A549 (cell line): ENCODE measurements around the gene MT3. TPM values are rescaled to one million over a fixed set of nuclear protein-coding genes. Genes with fewer than 3 reads are reported as not detected.

Experiments used
- ATAC-seq, 2 experiments: fragments of 200-7000 bp in 1 of 2; fragments of >200 bp in 1 of 2; cut with Nextera tagmentation in 1 of 2; cut with Tn5 transposase in 1 of 2; 3 replicates each; pipeline versions ENCODE4 v1.8.0 to v1.9.1; 2018 to 2020; ENCODE audit warnings: mild to moderate bottlenecking in 1 of 2, moderate library complexity in 1 of 2
- CTCF ChIA-PET: fragments of 300-600 bp; sonication (Branson Sonifier 250); formaldehyde crosslinking; extraction: SDS; loops from one replicate; lab custom pipeline; 2021; ENCODE audit warnings: antibody characterized with exemption, inconsistent platforms; lab: Yijun Ruan, JAX
- POLR2A ChIA-PET: fragments of 350-600 bp; formaldehyde crosslinking; extraction: SDS; loops from one replicate; lab custom pipeline; 2021; ENCODE audit warnings: antibody characterized with exemption, inconsistent platforms; lab: Yijun Ruan, JAX
- DNase-seq, 2 experiments: peaks; one replicate each; pipeline versions ENCODE4 v3.0.0 to v3.0.0-alpha.2; 2011 to 2016; ENCODE audit warnings: low read depth in 1 of 2, low spot score in 1 of 2
- FAIRE-seq: peaks from 2 replicates; lab custom pipeline; 2011; peaks lifted over from hg19 to GRCh38; lab: Jason Lieb, UNC
- H3K27ac ChIP-seq, 2 experiments: fragments of >200 bp; sonication (Bioruptor Twin); formaldehyde crosslinking; 3 replicates each; pipeline ENCODE4 v1.5.1; 2016 to 2017
- H3K4me1 ChIP-seq: fragments of >200 bp; sonication (Bioruptor Twin); formaldehyde crosslinking; 3 replicates; pipeline ENCODE4 v1.6.1; 2016
- H3K4me2 ChIP-seq: fragments of >200 bp; sonication (Bioruptor Twin); formaldehyde crosslinking; 3 replicates; pipeline ENCODE4 v1.6.1; 2016
- H3K4me3 ChIP-seq: fragments of >200 bp; sonication (Bioruptor Twin); formaldehyde crosslinking; 3 replicates; pipeline ENCODE4 v1.5.1; 2016
- H3K9me3 ChIP-seq: fragments of >200 bp; sonication (Bioruptor Twin); formaldehyde crosslinking; 3 replicates; pipeline ENCODE4 v1.6.1; 2016
- BHLHE40 ChIP-seq: IDR thresholded peaks from 2 replicates; pipeline ENCODE4 v1.6.1; 2012; ENCODE audit warnings: low read depth, low read length, inconsistent platforms
- CBX2 ChIP-seq: fragments of 200-600 bp; sonication (generic); IDR thresholded peaks from 2 replicates; pipeline ENCODE4 v1.6.1; 2016; ENCODE audit warnings: low read depth, mild to moderate bottlenecking, borderline replicate concordance
- CBX8 ChIP-seq: fragments of 200-600 bp; sonication (generic); IDR thresholded peaks from 2 replicates; pipeline ENCODE4 v1.6.1; 2016
- CEBPB ChIP-seq, 2 experiments: fragments of >200 bp in 1 of 2; sonication (Bioruptor Twin) in 1 of 2; formaldehyde crosslinking in 1 of 2; IDR thresholded peaks; 2 replicates each; pipeline ENCODE4 v1.6.1; 2012 to 2016
- CHD2 ChIP-seq: fragments of 150-350 bp; IDR thresholded peaks from 2 replicates; pipeline ENCODE4 v1.6.1; 2014; ENCODE audit warnings: low read length; ENCODE audit not compliant: partially characterized antibody
- EHF ChIP-seq: fragments of 250-450 bp; sonication (Bioruptor Pico); IDR thresholded peaks from 2 replicates; pipeline ENCODE4 v1.5.0; 2020; ENCODE audit warnings: mild to moderate bottlenecking
- EHMT2 ChIP-seq: fragments of 200-600 bp; sonication (generic); IDR thresholded peaks from 2 replicates; pipeline ENCODE4 v1.6.1; 2016; ENCODE audit warnings: antibody characterized with exemption, low read depth, mild to moderate bottlenecking, moderate library complexity
- ELK1 ChIP-seq: fragments of 150-350 bp; IDR thresholded peaks from 2 replicates; pipeline ENCODE4 v1.6.1; 2014; ENCODE audit warnings: low read depth, mild to moderate bottlenecking, low read length
- ESRRA ChIP-seq: fragments of 150-350 bp; IDR thresholded peaks from 2 replicates; pipeline ENCODE4 v1.6.1; 2014; ENCODE audit warnings: mild to moderate bottlenecking, low read length, borderline replicate concordance
- FOSB ChIP-seq: fragments of 250-450 bp; sonication (Bioruptor Pico); IDR thresholded peaks from 2 replicates; pipeline ENCODE4 v1.5.0; 2020; ENCODE audit warnings: mild to moderate bottlenecking, moderate library complexity
- FOXS1 ChIP-seq: fragments of 250-450 bp; sonication (Bioruptor Pico); IDR thresholded peaks from 2 replicates; pipeline ENCODE4 v1.5.0; 2020; ENCODE audit warnings: mild to moderate bottlenecking, moderate library complexity
- GATA3 ChIP-seq: IDR thresholded peaks from 2 replicates; pipeline ENCODE4 v1.6.1; 2012; ENCODE audit warnings: borderline replicate concordance
- HDAC2 ChIP-seq: fragments of 200-600 bp; sonication (generic); IDR thresholded peaks from 2 replicates; pipeline ENCODE4 v1.6.1; 2016
- HEYL ChIP-seq: fragments of 250-450 bp; sonication (Bioruptor Pico); IDR thresholded peaks from 2 replicates; pipeline ENCODE4 v1.8.0; 2021; ENCODE audit warnings: mild to moderate bottlenecking, moderate library complexity
- HMGXB4 ChIP-seq: fragments of 250-450 bp; sonication (Bioruptor Pico); IDR thresholded peaks from 2 replicates; pipeline ENCODE4 v1.5.0; 2021; ENCODE audit warnings: mild to moderate bottlenecking, moderate library complexity, borderline replicate concordance
- KDM1A ChIP-seq: fragments of 200-600 bp; sonication (generic); IDR thresholded peaks from 2 replicates; pipeline ENCODE4 v1.6.1; 2016; ENCODE audit warnings: low read depth, mild to moderate bottlenecking
- KDM5A ChIP-seq: fragments of 200-600 bp; sonication (generic); IDR thresholded peaks from 2 replicates; pipeline ENCODE4 v1.6.1; 2016; ENCODE audit warnings: antibody characterized with exemption, mild to moderate bottlenecking
- MYC ChIP-seq: IDR thresholded peaks from 2 replicates; pipeline ENCODE4 v1.6.1; 2012; ENCODE audit warnings: mild to moderate bottlenecking, inconsistent platforms, low read length, improper control_type of control experiment, borderline replicate concordance
- NFE2L2 ChIP-seq: fragments of 150-350 bp; conservative IDR thresholded peaks from 2 replicates; pipeline ENCODE4 v1.6.1; 2014; ENCODE audit warnings: low read length
- NPAS2 ChIP-seq: fragments of 250-450 bp; sonication (Bioruptor Pico); IDR thresholded peaks from 2 replicates; pipeline ENCODE4 v1.8.0; 2022; ENCODE audit warnings: mild to moderate bottlenecking, moderate library complexity, borderline replicate concordance
- NR3C1 ChIP-seq: fragments of >200 bp; sonication (Bioruptor Twin); formaldehyde crosslinking; IDR thresholded peaks from 3 replicates; pipeline ENCODE4 v1.6.1; 2017
- PHF8 ChIP-seq: fragments of 200-600 bp; sonication (generic); IDR thresholded peaks from 2 replicates; pipeline ENCODE4 v1.6.1; 2016; ENCODE audit warnings: low read depth, mild to moderate bottlenecking, antibody characterized with exemption, moderate library complexity, borderline replicate concordance
- POLR2A ChIP-seq: IDR thresholded peaks from 2 replicates; pipeline ENCODE4 v1.6.1; 2012; ENCODE audit warnings: mild to moderate bottlenecking, low read length
- RFX5 ChIP-seq: fragments of 450-650 bp; IDR thresholded peaks from 2 replicates; pipeline ENCODE4 v1.7.1; 2014; ENCODE audit warnings: antibody characterized with exemption, mild to moderate bottlenecking, moderate library complexity
- RNF2 ChIP-seq: fragments of 200-600 bp; sonication (generic); IDR thresholded peaks from 2 replicates; pipeline ENCODE4 v1.6.1; 2016; ENCODE audit warnings: low read depth, mild to moderate bottlenecking, antibody characterized with exemption, moderate library complexity, borderline replicate concordance
- SMC3 ChIP-seq: fragments of >200 bp; sonication (Bioruptor Twin); formaldehyde crosslinking; IDR thresholded peaks from 3 replicates; pipeline ENCODE4 v1.6.1; 2018; ENCODE audit warnings: inconsistent platforms
- TFCP2L1 ChIP-seq: fragments of 250-450 bp; sonication (Bioruptor Pico); IDR thresholded peaks from 2 replicates; pipeline ENCODE4 v1.5.0; 2021; ENCODE audit warnings: mild to moderate bottlenecking
- TP53 ChIP-seq: fragments of 250-450 bp; sonication (Bioruptor Pico); IDR thresholded peaks from 2 replicates; pipeline ENCODE4 v1.5.0; 2021; ENCODE audit warnings: mild to moderate bottlenecking, moderate library complexity
- ZC3H11A ChIP-seq: fragments of 450-650 bp; IDR thresholded peaks from 2 replicates; pipeline ENCODE4 v1.6.1; 2014; ENCODE audit warnings: antibody characterized with exemption, mild to moderate bottlenecking
- ZNF302 ChIP-seq: fragments of 250-450 bp; sonication (Bioruptor Pico); IDR thresholded peaks from 2 replicates; pipeline ENCODE4 v1.9.0; 2021; ENCODE audit warnings: inconsistent platforms, mild to moderate bottlenecking, moderate library complexity
- WGBS: methylation state at CpG from one replicate; pipeline ENCODE4 v1.1.6; 2017; ENCODE audit errors: missing lambda C conversion rate; 5-methylcytosine and 5-hydroxymethylcytosine counted together
- polyA plus RNA-seq, 4 experiments: library from polyadenylated mRNA; depleted of rRNA in 3 of 4; stranded (reverse); fragments of >200 nt; fragmentation: RNase III in 1 of 4; extraction: RNeasy Plus Mini Kit Qiagen cat#74134 plus additional on column Dnase treatment in 1 of 4; gene quantifications; 2 replicates in 3 of 4; 3 replicates in 1 of 4; pipeline ENCODE4 v1.2.3, GENCODE V29; 2011 to 2017

MT3 gene
- polyA plus RNA-seq, 2 of the 4 experiments (the other 2 are of a cell fraction): 0.16 to 0.21 TPM

- FAIRE-seq (no peak), ATAC-seq (no peak; a peak in 1 of 6 replicates), DNase-seq (no peak)
- Histone ChIP-seq H3K4me1 (peaks cover 18% of the 10 kb centered on the region), H3K4me3 (no peak overlapping the region), H3K27ac (0 out of 6 replicates have a peak overlapping the region, but pooled peaks of 1 of the 2 experiments have one; percentile 11), H3K4me2 (no peak overlapping the region), H3K9me3 (no peaks in the 10 kb centered on the region)
- TF ChIP-seq FOSB (no peak), HEYL (CRISPR knock-in tag) (no peak), ZC3H11A (no peak), ELK1 (no peak), KDM5A (no peak), CBX2 (no peak), ESRRA (no peak), ZNF302 (CRISPR knock-in tag) (no peak), TFCP2L1 (CRISPR knock-in tag) (no peak), GATA3 (no peak), TP53 (CRISPR knock-in tag) (no peak), HMGXB4 (CRISPR knock-in tag) (no peak), NFE2L2 (no peak), POLR2A (no peak), CEBPB (IDR thresholded peaks at IDR 0.05) (no peak), CHD2 (no peak), RFX5 (no peak), CBX8 (no peak), KDM1A (no peak)
- POLR2A ChIA-PET: no interaction called here
- CTCF ChIA-PET: interaction anchor here (1.1 to 19.7 kb wide), 4 partner anchors 9 to 28 kb away, joined by 3 to 340 read pairs (median 9); partner anchors contain the start of genes MT1A, MT1B, MT1F and MT2A
- 88% methylated on average over 41 of the region's 41 CpGs for WGBS
Measured at GRCh38 chr16:56617212-56618085, 28.1 kb downstream of the MT3 start.

GRCh38 chr16:56618138-56618537, 28.8 kb downstream of the MT3 start:
- ChIA-PET CTCF (interaction anchor here (0.9 to 19.7 kb wide), 5 partner anchors 9 to 84 kb away, joined by 3 to 340 read pairs (median 4); partner anchors contain the start of genes MT1A, MT1B, MT1F and MT2A), POLR2A (interaction anchor here (1.2 kb wide), 1 partner anchor 10 kb away, joined by 7 read pairs; the partner anchor contains the start of gene MT2A)
- no peak overlapping the region for H3K27ac ChIP-seq
- H3K4me3 ChIP-seq: no peak overlapping the region
- peaks cover 18% of the 10 kb centered on the region for H3K4me1 ChIP-seq
- no peak; a peak in 1 of 6 replicates for ATAC-seq
- FAIRE-seq: no peak
- no peaks in the 10 kb centered on the region for H3K9me3 ChIP-seq
- no peak for TF ChIP-seq NPAS2 (CRISPR knock-in tag)
- no peak for TF ChIP-seq TP53 (CRISPR knock-in tag)
- no peak for TF ChIP-seq SMC3
- TF ChIP-seq PHF8: no peak
- TF ChIP-seq KDM5A: no peak
- no peak for TF ChIP-seq HDAC2
- no peak for TF ChIP-seq MYC
- no peak for TF ChIP-seq RNF2
- no peak for TF ChIP-seq POLR2A
- no peak for TF ChIP-seq GATA3
- TF ChIP-seq ESRRA: no peak
- TF ChIP-seq NR3C1: no peak
- no peak for TF ChIP-seq EHMT2
- TF ChIP-seq EHF (CRISPR knock-in tag): no peak
- TF ChIP-seq BHLHE40: no peak
- TF ChIP-seq CEBPB (IDR thresholded peaks at IDR 0.05): no peak
- TF ChIP-seq RFX5: no peak
- TF ChIP-seq CBX8: no peak
- no peak for TF ChIP-seq FOXS1
- no peak for TF ChIP-seq HEYL (CRISPR knock-in tag)
- H3K4me2 ChIP-seq: no peak overlapping the region
- DNase-seq: no peak
- WGBS: 74% methylated on average over 6 of the region's 6 CpGs
